ENCODE data around the gene NUBP2. TPM values are rescaled to one million over a fixed set of nuclear protein-coding genes. Genes with fewer than 3 reads are reported as not detected.

The NUBP2 gene
- polyA plus RNA-seq, 2 of the 4 experiments (the other 2 are of a cell fraction), result 24.7 to 65.3 TPM

DNA sequence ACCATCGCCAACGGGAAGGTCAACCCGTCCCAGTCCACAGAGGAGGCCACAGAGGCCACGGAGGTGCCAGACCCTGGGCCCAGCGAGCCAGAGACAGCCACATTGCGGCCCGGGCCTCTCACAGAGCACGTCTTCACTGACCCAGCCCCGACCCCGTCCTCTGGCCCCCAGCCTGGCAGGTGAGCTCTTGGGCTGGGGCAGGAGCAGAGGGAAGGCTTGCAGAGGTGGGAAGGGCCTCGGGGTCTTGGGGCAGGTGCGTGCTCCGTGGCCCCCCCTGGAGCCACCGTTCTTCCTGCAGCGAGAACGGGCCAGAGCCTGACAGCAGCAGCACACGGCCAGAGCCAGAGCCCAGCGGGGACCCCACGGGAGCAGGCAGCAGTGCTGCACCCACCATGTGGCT lies 16.5 kb upstream of the NUBP2 start:
- peaks cover 14% of the 10 kb centered on the region for H3K4me1 ChIP-seq
- no peak overlapping the region for H3K4me2 ChIP-seq
- POLR2A ChIA-PET, result no interaction called here
- CTCF ChIA-PET, result interaction anchor here (1.7 to 8.5 kb wide), 4 partner anchors 9 to 337 kb away, joined by 5 to 56 read pairs (median 14); partner anchors contain the start of gene MAPK8IP3
- no peak overlapping the region for H3K27ac ChIP-seq
- WGBS (ENCODE audit: missing lambda C conversion rate), result 91% methylated on average over 7 of the region's 19 CpGs
- TF ChIP-seq, protein P1, sequence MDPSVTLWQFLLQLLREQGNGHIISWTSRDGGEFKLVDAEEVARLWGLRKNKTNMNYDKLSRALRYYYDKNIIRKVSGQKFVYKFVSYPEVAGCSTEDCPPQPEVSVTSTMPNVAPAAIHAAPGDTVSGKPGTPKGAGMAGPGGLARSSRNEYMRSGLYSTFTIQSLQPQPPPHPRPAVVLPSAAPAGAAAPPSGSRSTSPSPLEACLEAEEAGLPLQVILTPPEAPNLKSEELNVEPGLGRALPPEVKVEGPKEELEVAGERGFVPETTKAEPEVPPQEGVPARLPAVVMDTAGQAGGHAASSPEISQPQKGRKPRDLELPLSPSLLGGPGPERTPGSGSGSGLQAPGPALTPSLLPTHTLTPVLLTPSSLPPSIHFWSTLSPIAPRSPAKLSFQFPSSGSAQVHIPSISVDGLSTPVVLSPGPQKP (IDR thresholded peaks at IDR 0.05; ENCODE audit: low read depth, low read length), result no peak
- no peak for TF ChIP-seq HDAC2 (IDR thresholded peaks at IDR 0.05)
- TF ChIP-seq KDM5A (IDR thresholded peaks at IDR 0.05), result no peak
- no peak for TF ChIP-seq BHLHE40 (IDR thresholded peaks at IDR 0.05; ENCODE audit: low read depth, low read length)
- TF ChIP-seq HOXA7 (CRISPR knock-in tag; IDR thresholded peaks at IDR 0.05), result no peak
- TF ChIP-seq NPAS2 (CRISPR knock-in tag; IDR thresholded peaks at IDR 0.05; ENCODE audit: borderline replicate concordance), result no peak
- TF ChIP-seq, protein P2, sequence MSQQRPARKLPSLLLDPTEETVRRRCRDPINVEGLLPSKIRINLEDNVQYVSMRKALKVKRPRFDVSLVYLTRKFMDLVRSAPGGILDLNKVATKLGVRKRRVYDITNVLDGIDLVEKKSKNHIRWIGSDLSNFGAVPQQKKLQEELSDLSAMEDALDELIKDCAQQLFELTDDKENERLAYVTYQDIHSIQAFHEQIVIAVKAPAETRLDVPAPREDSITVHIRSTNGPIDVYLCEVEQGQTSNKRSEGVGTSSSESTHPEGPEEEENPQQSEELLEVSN (IDR thresholded peaks at IDR 0.05; ENCODE audit: borderline replicate concordance, low read depth), result no peak
- TF ChIP-seq, protein P3, sequence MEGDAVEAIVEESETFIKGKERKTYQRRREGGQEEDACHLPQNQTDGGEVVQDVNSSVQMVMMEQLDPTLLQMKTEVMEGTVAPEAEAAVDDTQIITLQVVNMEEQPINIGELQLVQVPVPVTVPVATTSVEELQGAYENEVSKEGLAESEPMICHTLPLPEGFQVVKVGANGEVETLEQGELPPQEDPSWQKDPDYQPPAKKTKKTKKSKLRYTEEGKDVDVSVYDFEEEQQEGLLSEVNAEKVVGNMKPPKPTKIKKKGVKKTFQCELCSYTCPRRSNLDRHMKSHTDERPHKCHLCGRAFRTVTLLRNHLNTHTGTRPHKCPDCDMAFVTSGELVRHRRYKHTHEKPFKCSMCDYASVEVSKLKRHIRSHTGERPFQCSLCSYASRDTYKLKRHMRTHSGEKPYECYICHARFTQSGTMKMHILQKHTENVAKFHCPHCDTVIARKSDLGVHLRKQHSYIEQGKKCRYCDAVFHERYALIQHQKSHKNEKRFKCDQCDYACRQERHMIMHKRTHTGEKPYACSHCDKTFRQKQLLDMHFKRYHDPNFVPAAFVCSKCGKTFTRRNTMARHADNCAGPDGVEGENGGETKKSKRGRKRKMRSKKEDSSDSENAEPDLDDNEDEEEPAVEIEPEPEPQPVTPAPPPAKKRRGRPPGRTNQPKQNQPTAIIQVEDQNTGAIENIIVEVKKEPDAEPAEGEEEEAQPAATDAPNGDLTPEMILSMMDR (IDR thresholded peaks at IDR 0.05), result no peak
- TF ChIP-seq FOSL2 (IDR thresholded peaks at IDR 0.05), result no peak
- no peak for TF ChIP-seq FOSL2 (CRISPR knock-in tag; IDR thresholded peaks at IDR 0.05)
- TF ChIP-seq CBX2 (IDR thresholded peaks at IDR 0.05; ENCODE audit: borderline replicate concordance, low read depth), result no peak
- no peak for TF ChIP-seq RARB (CRISPR knock-in tag; IDR thresholded peaks at IDR 0.05)
- no peak for TF ChIP-seq POLR2A (IDR thresholded peaks at IDR 0.05; ENCODE audit: low read length)
- TF ChIP-seq CEBPB (IDR thresholded peaks at IDR 0.05), result no peak
- TF ChIP-seq ZSCAN20 (CRISPR knock-in tag; IDR thresholded peaks at IDR 0.05), result no peak
- no peak for TF ChIP-seq HOXB13 (CRISPR knock-in tag; IDR thresholded peaks at IDR 0.05; ENCODE audit: low read depth)
- no peak for TF ChIP-seq CHD2 (IDR thresholded peaks at IDR 0.05; ENCODE audit: low read length, partially characterized antibody)
- TF ChIP-seq MYC (IDR thresholded peaks at IDR 0.05; ENCODE audit: borderline replicate concordance, low read length), result no peak
- TF ChIP-seq FOXS1 (CRISPR knock-in tag; IDR thresholded peaks at IDR 0.05), result no peak
- DNase-seq (ENCODE audit: low read depth in 1 of 2, low spot score in 1 of 2) (no peak), FAIRE-seq (no peak), ATAC-seq (no peak)
- H3K9me3 ChIP-seq, result no peaks in the 10 kb centered on the region
- no peak overlapping the region for H3K4me3 ChIP-seq

DNA sequence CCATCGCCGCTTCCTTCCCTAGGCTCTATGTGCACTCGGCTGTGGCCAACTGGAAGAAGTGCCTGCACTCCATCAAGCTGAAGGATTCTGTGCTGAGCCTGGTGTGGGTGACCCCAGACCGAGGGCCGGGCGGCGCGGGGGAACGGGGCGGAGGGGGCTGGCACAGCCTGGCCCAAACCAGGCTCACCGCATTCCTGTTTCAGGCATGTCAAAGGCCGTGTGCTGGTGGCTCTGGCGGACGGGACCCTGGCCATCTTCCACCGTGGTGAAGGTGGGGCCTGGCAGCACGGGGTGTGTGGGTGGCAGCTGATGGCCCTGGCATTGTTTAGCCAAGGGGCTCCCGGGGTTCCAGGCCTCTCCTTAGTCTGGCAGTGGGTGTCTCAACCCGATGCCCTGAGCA lies 16.1 kb upstream of the NUBP2 start:
- H3K27ac ChIP-seq, result no peak overlapping the region
- no peak overlapping the region for H3K4me3 ChIP-seq
- no peak for DNase-seq (ENCODE audit: low read depth in 1 of 2, low spot score in 1 of 2)
- H3K4me1 ChIP-seq, result peaks cover 14% of the 10 kb centered on the region
- WGBS (ENCODE audit: missing lambda C conversion rate), result 95% methylated on average over 4 of the region's 18 CpGs
- H3K9me3 ChIP-seq, result no peaks in the 10 kb centered on the region
- ATAC-seq, result no peak
- TF ChIP-seq NR3C1 (IDR thresholded peaks at IDR 0.05), result no peak
- TF ChIP-seq SMC3 (IDR thresholded peaks at IDR 0.05), result no peak
- ChIA-PET POLR2A (no interaction called here), CTCF (interaction anchor here (1.7 to 8.5 kb wide), 3 partner anchors 8 to 338 kb away, joined by 5 to 56 read pairs (median 13); partner anchors contain the start of gene MAPK8IP3)
- H3K4me2 ChIP-seq, result no peak overlapping the region
- no peak for FAIRE-seq

All from A549 (cell line).